Mesothelial cell of epicardium (in vitro differentiated cells): ENCODE results near the gene UBE3A. TPM values are rescaled to one million over a fixed set of nuclear protein-coding genes. Genes with fewer than 3 reads are reported as not detected.

Experiments used
- DNase-seq, 2 experiments: peaks; one replicate each; pipeline ENCODE4 v3.0.0; 2021; ENCODE audit warnings: low spot score in 2 of 2; ENCODE audit not compliant: unreplicated experiment in 2 of 2
- H3K27ac Mint-ChIP-seq: 2 replicates; pipeline ENCODE4 v1.8.0; 2021; ENCODE audit warnings: mixed read lengths
- H3K27me3 Mint-ChIP-seq: 2 replicates; pipeline ENCODE4 v1.8.0; 2021; ENCODE audit warnings: low read depth, mixed read lengths
- H3K36me3 Mint-ChIP-seq: 2 replicates; pipeline ENCODE4 v1.8.0; 2021; ENCODE audit warnings: mixed read lengths
- H3K4me1 Mint-ChIP-seq: 2 replicates; pipeline ENCODE4 v1.8.0; 2021; ENCODE audit warnings: mixed read lengths
- H3K4me3 Mint-ChIP-seq: 2 replicates; pipeline ENCODE4 v1.8.0; 2021; ENCODE audit warnings: mild to moderate bottlenecking, moderate library complexity, mixed read lengths
- H3K9me3 Mint-ChIP-seq: 2 replicates; pipeline ENCODE4 v1.8.0; 2021; ENCODE audit warnings: mixed read lengths
- total RNA-seq: library from RNA; stranded (reverse); gene quantifications from 3 replicates; pipeline ENCODE4 v1.2.1, GENCODE V29; 2021
- TF ChIP-seq, protein P1 (sequence below): fragments of 200-600 bp; sonication (generic); IDR thresholded peaks from one replicate; pipeline ENCODE4 v1.5.0; 2021; ENCODE audit warnings: antibody characterized with exemption; ENCODE audit not compliant: unreplicated experiment

The UBE3A gene
- total RNA-seq, 1 donor from 2014 or later: 138 TPM

DNA sequence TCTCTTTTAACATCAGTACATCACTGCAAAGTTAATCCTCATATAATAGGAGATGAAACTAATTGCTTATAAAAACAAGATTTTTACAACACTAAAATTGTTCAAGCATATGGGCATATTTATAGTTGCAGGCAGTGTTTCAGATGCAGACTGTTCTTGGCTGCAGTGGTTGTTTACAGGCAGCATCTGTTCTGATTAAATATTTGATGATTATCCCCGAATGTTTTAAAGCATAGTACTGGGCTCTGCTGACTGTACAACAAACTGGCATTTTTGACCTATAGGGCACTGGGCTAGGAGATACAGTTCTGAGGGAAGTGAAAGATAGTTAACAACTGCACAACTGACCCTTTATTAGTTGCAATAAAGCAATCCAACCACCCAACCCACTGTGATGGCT, 113.6 kb downstream of the UBE3A start:
- Mint-ChIP-seq H3K27me3 (no peaks in the 10 kb centered on the region), H3K27ac (no peak overlapping the region), H3K4me3 (no peak overlapping the region), H3K9me3 (peaks cover 19% of the 10 kb centered on the region), H3K36me3 (peaks cover 18% of the 10 kb centered on the region), H3K4me1 (no peaks in the 10 kb centered on the region)
- TF ChIP-seq, protein P1, sequence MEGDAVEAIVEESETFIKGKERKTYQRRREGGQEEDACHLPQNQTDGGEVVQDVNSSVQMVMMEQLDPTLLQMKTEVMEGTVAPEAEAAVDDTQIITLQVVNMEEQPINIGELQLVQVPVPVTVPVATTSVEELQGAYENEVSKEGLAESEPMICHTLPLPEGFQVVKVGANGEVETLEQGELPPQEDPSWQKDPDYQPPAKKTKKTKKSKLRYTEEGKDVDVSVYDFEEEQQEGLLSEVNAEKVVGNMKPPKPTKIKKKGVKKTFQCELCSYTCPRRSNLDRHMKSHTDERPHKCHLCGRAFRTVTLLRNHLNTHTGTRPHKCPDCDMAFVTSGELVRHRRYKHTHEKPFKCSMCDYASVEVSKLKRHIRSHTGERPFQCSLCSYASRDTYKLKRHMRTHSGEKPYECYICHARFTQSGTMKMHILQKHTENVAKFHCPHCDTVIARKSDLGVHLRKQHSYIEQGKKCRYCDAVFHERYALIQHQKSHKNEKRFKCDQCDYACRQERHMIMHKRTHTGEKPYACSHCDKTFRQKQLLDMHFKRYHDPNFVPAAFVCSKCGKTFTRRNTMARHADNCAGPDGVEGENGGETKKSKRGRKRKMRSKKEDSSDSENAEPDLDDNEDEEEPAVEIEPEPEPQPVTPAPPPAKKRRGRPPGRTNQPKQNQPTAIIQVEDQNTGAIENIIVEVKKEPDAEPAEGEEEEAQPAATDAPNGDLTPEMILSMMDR: no peak
- DNase-seq: no peak

DNA sequence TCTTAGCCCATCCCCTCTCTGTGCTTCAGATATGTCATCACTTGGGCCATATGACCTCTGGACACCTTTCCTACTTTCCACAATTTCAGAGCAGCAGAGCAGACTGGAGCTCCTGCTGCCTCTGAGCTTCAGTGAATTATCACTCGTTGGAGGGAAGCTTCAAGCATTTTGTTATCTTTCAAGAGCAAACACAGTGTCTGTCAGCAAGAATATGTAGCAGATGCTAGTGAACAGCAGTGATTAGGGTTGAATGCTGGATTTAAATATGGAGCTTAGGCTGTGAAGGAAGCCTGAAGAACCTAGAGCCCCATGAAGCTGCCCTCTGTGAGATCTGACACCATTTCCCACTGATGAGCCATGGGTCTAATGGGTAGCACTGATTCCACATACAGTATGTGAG, 115.4 kb downstream of the UBE3A start:
- Mint-ChIP-seq H3K27me3 (no peaks in the 10 kb centered on the region), H3K9me3 (peaks cover 36% of the 10 kb centered on the region), H3K4me3 (no peak overlapping the region), H3K4me1 (no peaks in the 10 kb centered on the region), H3K27ac (no peak overlapping the region), H3K36me3 (peaks cover 23% of the 10 kb centered on the region)
- no peak for DNase-seq
- TF ChIP-seq, protein P1: no peak

DNA sequence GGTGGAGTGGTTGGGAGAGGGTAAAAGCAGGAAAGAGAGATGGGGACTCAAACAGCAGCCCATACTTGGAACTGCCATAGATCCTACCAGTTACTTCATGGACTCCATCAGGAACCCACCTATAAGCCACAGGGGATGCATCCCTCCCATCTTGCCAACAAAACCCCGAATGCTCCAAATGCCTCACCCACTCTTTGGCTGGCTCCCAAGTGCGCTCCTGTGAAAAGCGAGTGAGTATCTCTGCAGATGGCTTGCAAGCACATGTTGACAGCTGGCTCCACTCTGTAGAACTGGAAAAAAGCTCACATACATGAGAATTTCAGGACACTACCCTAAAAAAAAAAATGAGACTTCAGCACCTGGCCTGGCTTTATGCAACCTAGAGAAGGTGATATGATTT, 151.0 kb downstream of the UBE3A start:
- H3K36me3 Mint-ChIP-seq: no peaks in the 10 kb centered on the region
- H3K27me3 Mint-ChIP-seq: no peaks in the 10 kb centered on the region
- no peak overlapping the region for H3K4me3 Mint-ChIP-seq
- peaks cover 60% of the 10 kb centered on the region for H3K9me3 Mint-ChIP-seq
- H3K4me1 Mint-ChIP-seq: no peaks in the 10 kb centered on the region
- TF ChIP-seq, protein P1: no peak
- DNase-seq: no peak
- H3K27ac Mint-ChIP-seq: no peak overlapping the region
